HG02943 (cell line): ENCODE results near the gene TMPRSS13.
"Not testable (repeated sequence)": the region's sequence is repeated elsewhere in the genome, so short reads cannot be mapped to it uniquely, and the experiment has no call there.

Experiments used
- ATAC-seq: cut with Tn5 transposase; IDR thresholded peaks from one replicate; pipeline ENCODE4 v1.9.1; 2021; ENCODE audit warnings: mild to moderate bottlenecking, low read depth, moderate library complexity; ENCODE audit not compliant: unreplicated experiment

The TMPRSS13 gene

DNA sequence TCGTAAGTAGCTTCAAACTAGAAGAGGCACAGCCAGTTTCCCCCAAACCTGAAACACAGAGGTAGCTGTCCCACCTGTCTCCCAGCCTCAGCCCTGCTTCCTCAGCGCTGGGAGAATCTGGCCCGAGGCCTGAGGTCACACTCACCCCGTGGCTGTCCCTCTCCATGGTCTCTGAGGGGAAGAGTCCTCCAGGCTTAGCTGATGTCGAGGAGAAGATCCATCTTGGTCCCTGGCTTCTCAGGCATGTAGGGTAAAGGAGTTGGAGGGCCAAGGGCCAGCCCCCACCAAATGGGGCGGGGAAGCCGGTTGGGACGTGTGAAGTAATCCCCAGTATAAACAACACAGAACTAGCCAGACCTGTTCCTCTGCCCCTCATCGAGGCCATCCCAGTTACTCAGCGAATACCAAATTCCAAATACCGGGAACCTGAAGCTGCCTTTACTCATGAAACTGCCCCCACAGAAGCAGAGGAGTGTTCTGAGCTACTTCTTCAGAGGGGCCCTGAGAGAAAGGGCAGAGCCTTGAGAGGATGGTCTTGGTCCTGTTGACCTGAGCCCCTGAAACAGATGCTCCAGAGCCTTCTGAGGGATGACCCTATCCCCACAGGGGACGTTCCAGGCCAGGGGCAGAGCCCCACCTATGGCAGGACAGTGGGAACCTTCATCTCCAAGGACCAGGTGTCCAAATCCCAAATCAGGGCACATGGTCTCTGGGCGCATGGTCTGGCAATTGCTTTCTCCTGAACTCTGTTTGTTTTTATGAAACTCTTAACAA, at the start of gene TMPRSS13:
Gene TMPRSS13 (minus strand): TSS at position 261 of the 774 bp plus-strand sequence. CDS start 95 bp downstream, at position 166.
- ATAC-seq, result no peak

DNA sequence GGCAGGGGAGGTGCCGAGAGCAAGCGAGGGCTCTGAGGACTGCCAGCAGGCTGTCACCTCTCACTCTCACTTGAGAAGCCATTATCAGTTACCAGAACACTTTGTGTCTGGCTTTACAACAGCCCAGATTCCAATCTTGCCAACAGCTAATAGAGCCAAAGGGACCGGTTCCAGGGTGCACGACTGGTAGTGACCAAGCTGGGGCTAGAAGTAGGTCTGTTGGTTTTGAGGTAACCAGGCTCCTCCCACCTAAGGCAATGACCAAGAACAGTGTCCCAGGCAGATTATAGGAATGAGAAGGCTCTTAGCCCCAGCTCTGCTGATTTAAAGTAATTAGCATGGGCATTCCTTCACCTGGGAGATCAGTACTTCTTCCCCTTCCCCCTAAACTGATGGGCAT, 49.8 kb upstream of the TMPRSS13 start:
- no peak for ATAC-seq

DNA sequence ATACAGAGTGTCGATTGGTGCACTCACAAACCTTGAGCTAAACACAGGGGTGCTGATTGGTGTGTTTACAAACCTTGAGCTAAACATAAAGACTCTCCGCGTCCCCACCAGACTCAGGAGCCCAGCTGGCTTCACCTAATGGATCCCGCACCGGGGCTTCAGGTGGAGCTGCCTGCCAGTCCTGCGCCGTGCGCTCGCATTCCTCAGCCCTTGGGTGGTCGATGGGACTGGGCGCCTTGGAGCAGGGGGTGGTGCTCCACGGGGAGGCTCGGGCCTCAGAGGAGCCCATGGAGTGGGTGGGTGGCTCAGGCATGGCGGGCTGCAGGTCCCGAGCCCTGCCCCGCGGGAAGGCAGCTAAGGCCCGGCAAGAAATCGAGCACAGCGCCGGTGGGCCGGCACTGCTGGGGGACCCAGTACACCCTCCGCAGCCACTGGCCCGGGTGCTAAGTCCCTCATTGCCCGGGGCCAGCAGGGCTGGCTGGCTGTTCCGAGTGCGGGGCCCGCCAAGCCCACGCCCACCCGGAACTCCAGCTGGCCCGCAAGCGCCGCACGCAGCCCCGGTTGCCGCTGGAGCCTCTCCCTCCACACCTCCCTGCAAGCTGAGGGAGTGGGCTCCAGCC, 49.2 kb upstream of the TMPRSS13 start:
- not testable (repeated sequence) for ATAC-seq

DNA sequence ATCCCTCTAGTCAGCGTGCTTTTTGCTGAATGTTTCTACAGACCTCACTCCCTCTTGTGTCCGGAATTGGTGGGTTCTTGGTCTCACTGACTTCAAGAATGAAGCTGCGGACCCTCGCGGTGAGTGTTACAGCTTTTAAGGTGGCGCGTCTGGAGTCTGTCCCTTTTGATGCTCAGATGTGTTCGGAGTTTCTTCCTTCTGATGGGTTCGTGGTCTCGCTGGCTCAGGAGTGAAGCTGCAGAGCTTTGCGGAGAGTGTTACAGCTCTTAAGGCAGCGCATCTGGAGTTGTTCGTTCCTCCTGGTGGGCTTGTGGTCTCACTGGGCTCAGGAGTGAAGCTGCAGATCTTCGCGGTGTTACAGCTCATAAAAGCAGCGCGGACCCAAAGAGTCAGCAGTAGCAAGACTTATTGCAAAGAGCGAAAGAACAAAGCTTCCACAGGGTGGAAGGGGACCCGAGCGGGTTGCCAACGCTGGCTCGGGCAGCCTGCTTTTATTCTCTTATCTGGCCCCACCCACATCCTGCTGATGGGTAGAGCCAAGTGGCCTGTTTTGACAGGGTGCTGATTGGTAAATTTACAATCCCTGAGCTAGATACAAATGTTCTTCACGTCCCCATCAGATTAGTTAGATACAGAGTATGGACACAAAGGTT, 48.5 kb upstream of the TMPRSS13 start:
- ATAC-seq, result not testable (repeated sequence)

DNA sequence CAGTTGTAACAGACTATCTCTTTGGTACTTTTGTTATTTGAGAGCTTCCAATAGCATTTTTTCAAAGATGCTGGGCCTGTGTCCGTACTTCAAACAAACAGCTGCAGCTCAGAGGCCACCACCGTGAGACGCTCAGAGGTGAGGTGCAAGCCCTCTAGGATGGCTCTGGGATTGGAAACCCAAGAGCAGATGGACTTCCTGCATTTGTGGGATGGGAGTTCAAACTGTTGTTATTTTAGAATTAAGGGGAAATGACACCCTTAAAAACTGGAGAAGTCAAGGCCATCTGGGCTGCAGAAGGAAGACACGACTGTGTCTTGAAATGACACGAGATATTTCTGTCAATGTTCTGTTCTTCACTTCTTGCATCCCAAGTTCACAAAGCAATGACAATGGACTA, 47.8 kb upstream of the TMPRSS13 start:
- ATAC-seq, result no peak

DNA sequence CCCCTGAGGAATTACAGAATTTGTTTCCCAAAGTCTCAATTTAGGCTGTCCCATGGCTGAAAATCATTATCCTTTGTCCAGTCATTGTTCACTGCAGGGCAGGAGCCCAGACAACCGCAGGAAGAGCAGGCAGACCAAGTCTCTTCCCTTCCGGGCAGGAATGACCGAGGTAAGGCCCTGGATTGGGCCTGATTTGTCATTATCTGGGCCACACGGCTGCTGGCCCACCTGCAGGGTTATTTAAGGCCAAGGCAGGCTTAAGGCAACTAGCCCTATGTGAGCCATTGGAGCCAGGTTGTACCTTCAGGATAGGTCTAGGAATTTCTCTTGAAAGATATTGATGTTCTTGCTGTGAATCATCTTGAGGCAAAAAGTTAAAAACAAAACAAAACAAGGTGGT, 47.2 kb upstream of the TMPRSS13 start:
- ATAC-seq, result no peak

DNA sequence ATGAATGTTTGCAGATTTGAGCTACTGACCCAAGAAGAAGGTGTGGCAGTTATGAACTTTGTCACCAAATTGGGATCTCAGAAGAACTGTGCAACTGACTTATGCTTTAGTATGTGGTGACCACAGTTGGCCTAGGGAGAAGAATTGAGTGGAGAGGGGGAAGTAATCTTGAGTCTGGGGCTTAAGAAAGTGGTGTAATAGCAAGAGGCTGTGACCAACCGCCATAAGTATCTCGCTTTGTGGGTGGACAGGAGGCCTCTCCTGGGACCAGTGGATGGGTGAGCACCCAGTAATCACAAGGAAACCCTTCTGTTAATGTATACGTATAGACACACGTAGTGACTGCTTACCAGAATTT, 44.3 kb upstream of the TMPRSS13 start:
- no peak for ATAC-seq

DNA sequence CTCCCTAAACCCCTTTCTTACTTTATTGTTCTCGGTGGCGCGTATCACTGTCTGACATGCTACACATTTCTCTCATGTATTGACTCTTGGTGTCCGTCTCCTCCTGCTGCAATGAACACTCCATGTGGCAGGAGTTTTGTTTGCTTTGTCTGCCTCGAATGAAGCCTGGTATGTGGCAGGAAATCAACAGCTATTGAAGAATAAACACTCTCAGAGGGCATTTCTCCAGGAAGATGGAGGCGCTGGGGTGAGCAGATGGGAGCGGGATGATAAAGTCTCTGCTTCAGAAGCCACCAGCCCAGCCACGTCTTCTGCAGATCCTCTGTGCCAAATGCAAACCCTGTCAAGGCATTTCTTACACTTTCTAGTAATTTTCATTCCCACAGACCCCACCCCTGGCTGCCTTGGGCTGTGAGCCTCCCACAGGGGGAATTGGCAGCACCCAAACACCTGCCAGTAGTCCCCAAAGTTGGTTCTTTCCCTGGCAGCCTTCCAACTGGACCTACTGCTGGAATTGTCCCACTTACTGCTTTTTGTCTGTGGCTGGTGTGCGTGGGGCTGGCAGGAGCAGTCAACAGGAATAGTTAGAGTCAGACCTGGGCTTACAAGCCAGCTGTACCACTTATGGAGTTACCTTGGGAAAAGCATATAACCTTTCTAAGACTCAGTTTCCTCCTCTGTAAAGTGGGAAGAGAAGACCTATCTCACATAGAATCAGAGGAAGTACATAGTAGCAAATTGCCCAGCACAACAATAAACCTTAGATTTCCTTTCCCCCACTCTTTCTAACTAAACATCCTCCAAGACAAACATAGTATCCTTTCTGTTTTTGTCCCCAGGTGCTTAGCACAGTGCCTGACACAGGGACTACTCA, 43.7 kb upstream of the TMPRSS13 start:
- ATAC-seq, result no peak

DNA sequence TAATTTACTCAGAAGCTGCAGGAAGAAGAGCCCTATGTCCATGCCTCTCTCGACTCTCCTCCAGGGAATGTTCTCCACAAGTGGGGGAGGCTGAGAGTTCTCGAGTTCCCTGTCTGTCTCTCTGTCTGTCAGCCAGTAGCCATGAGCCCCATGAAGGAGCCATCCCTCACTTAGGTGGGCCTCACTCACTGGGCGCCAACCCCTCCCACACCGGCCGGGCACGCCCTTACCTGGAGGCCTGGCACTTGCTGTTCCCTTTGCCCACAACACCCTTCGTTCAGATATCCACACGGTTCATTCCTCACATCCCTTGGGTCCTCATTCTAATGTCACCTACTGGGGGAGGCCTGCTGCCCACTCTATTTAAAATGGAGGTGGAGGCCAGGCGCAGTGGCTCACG, 42.8 kb upstream of the TMPRSS13 start:
- ATAC-seq, result no peak

DNA sequence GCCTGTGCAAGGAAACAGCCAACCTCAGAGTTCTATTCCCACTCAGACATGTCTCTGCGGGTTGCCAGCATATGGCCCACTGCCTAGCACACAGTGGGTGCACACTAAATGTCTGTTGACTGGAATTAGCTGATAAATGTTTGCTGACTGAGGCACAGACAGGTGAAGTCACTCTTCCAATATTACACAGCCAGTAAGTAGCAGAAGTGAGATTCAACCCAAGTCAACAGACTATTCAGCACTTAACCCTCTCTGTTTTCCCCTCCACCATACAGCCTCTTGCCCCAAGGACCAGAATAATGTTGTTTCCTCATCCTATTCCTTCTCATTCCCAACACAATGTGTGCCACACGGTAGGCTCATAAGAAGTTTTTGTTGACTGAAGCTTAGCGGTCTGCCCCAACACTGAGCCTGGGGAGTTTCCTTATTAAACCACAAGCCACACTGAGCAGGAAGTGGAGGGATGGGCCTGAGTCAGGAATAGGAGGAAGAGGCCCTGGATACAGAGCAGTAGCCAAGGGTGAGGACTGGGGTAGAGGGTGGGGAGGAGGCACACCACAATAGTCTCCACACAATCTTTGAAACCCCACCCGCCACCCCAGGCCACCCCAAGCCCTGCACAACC, 41.3 kb upstream of the TMPRSS13 start:
- ATAC-seq, result no peak

DNA sequence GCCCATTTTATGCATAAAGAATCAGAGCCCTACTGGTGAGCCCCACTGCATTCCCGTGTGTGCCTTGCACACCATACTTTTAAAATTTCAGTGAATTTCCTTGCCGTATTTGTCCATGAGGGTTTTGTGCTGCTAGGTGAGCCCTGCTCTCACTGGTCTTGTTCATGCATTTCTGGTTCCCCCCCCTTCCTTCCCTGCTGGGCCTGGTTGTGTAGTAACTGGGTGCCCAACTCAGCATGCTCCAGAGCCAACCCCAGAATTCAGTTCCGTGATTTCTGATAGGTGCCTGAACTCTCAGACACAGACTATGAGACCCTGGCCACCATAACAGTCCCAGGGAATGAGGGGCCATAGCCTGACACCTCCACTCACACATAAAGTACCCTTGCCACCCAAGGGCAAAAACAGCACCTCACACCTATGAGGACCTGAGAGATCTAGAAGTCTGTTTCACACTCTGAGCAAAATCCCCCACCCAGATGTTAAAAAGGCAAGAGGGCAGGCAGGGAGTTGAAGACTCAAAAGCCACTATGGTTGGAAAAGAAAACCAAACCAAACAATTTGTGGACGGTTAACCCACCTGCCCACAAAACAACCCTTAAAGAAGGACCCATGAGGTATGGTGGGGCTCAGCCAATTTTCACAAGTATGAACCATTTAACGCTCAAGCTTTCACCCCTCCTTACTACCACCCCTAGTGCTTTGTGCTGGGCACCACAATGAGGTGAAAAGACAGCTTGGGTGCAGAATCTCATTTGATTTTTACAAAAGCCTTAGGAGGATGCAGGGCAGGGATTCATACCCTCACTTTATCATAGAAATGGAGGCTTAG, 40.2 kb upstream of the TMPRSS13 start:
- ATAC-seq, result no peak

DNA sequence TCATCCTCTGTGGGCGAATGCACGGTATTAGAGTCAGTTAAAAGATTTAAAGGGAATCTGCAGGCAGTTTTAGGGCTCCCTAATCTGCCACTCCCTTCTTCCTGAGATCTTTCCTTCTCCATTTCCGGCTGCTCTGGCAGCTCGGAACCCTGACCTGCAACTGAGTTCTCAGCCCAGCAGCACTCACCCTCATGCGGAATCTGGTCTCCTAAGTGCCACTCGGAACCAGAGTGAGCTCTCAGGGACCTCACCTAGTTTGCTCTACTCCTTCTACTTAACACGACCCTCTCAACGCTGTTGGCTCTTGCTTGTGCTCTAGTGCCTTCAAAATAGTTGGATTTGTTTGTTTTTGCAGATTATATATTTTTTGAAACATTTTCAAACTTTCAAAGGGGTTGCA, 37.7 kb upstream of the TMPRSS13 start:
- ATAC-seq, result no peak

DNA sequence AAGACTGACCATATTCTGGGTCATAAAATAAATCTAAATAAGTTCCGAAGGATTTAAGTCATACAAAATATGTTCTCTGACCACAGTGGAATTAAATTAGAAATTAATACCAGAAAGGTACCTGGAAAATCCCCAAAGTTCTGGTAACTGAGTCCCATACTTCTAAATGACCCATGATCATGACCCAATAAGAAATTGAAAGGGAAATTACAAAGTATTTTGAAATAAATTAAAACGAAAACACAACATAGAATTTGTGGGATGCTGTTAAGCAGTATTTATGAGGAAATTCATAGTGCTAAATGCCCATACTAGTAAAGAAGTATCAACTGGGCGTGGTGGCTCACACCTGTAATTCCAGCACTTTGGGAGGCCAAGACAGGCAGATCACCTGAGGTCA, 33.6 kb upstream of the TMPRSS13 start:
- no peak for ATAC-seq

DNA sequence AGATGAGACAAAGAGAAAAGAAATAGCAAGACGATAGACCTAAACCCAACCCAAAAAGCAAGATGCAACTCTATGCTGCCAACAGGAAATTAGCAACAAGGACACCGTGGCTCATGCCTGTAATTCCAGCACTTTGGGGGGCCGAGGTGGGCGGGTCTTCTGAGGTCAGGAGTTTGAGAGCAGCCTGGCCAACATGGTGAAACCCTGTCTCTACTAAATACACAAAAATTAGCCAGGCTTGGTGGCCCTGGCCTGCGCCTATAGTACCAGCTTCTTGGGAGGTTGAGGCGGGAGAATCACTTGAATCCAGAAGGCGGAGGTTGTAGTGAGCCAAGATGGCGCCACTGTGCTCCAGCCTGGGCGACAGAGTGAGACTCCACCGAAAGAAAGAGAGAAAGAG, 32.7 kb upstream of the TMPRSS13 start:
- no peak for ATAC-seq

DNA sequence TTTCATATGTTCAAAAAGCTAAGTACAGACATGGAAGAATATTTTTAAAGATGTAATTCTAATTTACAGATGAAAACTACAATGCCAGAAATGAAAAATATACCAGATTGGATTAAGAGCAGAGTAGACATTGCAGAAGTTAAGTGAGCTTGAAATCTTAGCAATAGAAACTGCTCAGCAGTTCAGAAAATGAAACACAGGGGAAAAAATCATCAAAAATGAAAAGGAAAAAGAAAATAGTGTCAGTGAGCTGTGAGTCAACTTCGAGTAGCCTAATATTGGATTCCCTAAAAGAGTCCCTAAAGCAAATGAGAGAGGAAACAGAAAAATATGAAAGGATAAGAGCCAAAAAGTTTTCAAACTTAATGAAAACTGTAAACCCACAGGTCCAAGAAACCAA, 31.2 kb upstream of the TMPRSS13 start:
- ATAC-seq, result no peak

DNA sequence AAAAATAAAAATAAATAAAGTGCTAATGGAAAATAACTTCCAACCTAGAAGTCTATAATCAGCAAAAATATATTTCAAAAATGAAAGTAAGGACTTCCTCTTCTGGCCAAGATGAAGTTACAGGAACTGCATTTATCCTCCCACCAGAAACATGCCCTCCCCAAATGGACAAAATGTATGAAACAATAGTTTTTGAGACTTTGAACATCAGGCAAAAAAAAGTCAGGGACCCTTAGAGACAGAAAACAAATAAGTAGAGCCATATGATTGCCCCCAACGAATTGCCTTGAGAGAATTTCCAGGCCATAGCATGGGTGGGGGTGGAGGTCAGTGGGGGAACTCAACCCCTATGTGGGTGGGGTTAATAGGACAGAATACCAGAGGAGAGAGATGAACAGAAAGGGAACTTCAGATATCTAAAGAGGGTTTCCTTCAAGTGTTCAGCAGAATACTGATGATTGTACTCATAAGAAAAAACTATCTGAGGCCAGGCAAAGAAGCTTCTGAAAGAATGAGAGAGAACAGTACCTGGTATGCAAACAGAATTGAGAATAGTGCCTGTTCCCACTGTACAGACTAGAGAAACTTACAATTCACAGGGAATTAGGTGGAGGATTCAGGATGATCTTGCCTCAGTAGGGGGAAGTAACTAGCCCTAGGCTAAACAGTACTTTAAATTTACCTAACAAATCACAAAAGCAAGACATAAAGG, 30.4 kb upstream of the TMPRSS13 start:
- ATAC-seq, result no peak

DNA sequence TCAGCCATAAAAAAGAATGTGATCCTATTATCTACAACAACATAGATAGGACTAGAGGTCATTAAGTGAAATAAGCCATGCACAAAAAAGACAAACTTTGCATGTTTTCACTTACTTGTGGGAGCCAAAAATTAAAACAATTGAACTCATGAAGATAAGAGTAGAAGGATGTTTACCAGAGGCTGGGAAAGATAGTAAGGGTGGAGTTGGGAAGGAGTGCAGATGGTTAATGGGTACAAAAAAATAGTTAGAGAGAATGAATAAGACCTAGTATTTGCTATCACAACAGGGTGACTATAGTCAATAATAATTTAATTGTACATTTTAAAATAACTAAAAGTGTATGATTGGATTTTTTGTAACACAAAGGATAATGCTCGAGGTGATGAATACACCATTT, 29.7 kb upstream of the TMPRSS13 start:
- ATAC-seq, result no peak

DNA sequence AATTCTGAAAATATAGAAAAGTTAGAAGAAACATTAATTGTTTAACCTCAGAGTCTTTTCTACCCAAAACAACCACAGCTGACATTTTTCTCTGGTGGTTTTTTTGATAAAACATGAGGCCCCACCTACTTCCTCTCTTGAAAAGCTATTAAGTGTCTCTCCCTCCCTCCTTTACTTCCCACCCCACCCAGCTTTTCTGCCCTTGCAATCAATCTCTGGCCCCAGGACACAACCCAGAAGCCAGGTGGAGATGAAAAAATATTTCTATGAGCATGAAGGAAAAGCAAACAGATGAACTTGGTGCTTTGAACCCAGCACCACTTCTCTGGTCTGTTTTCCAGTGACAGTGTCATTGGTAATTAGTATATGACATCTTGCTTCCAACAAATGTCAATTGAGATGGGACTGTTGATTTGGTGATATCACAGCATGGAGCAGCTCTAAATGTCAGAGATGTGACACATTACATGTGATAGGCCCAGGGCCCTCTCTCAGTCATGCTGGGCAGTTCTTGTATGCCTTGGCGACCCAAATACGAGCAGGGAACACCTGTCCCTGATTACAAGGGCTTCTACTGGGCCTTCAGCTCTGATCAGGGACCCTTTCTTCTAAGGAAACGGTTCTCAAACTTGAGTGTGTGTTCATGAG, 23.9 kb upstream of the TMPRSS13 start:
- no peak for ATAC-seq
